HCT116 (cell line): ENCODE results near the gene POP4. TPM values are rescaled to one million over a fixed set of nuclear protein-coding genes. Genes with fewer than 3 reads are reported as not detected.

Experiments
- ATAC-seq: fragments of 200-7000 bp; cut with Tn5 transposase; 2 replicates; pipeline ENCODE4 v1.9.1; 2020; ENCODE audit warnings: mild to moderate bottlenecking, moderate library complexity
- BruUV-seq: library from RNA; stranded (reverse); fragments of 400-500 nt; replicated peaks from 2 replicates; lab custom pipeline; 2021; lab: Mats Ljungman, UMichigan
- CTCF ChIA-PET: fragments of 300-600 bp; sonication (Branson Sonifier 250); formaldehyde crosslinking; loops from one replicate; lab custom pipeline; 2021; ENCODE audit warnings: antibody characterized with exemption; lab: Charles Lee
- POLR2A ChIA-PET: fragments of 300-600, 350-600 bp; sonication (Branson Sonifier 250); formaldehyde crosslinking; loops from one replicate; lab custom pipeline; 2021; ENCODE audit warnings: antibody characterized with exemption; lab: Charles Lee
- RAD21 ChIA-PET, 2 experiments: fragments of 300-600 bp; sonication (Branson Sonifier 250); formaldehyde crosslinking; loops; one replicate each; lab custom pipeline; 2023; ENCODE audit warnings: low total read pairs in 2 of 2; ENCODE audit not compliant: uncharacterized antibody in 2 of 2, unreplicated experiment in 2 of 2, low non-redundant PET in 1 of 2; lab: Charles Lee
- DNase-seq: peaks from one replicate; pipeline ENCODE4 v3.0.0-alpha.2; 2010; ENCODE audit warnings: low read depth, low spot score
- H2AFZ ChIP-seq: fragments of 200-600 bp; shearing (Covaris generic), sonication (generic); 2 replicates; pipeline ENCODE4 v1.6.1; 2017; ENCODE audit warnings: low read depth, mixed run types, mixed read lengths, antibody characterized with exemption, low read length; ENCODE audit not compliant: poor library complexity, severe bottlenecking
- H3K27ac ChIP-seq: 2 replicates; pipeline ENCODE4 v1.5.1; 2012; ENCODE audit warnings: low read depth, low read length
- H3K27me3 ChIP-seq: fragments of 200-600 bp; sonication (generic); 2 replicates; pipeline ENCODE4 v1.6.1; 2016; ENCODE audit warnings: mixed run types, low read length, mixed read lengths; ENCODE audit not compliant: insufficient read depth
- H3K36me3 ChIP-seq, 2 experiments: fragments of 200-500 bp in 1 of 2; fragments of 200-600 bp in 1 of 2; sonication (Bioruptor generic) in 1 of 2; sonication (generic) in 1 of 2; 2 replicates each; pipeline versions ENCODE4 v1.5.1 to v1.6.1; 2014 to 2016; ENCODE audit warnings: low read length in 2 of 2, inconsistent platforms in 1 of 2, mixed read lengths in 1 of 2, mixed run types in 1 of 2; ENCODE audit not compliant: insufficient read depth in 2 of 2, control insufficient read depth in 1 of 2
- H3K4me1 ChIP-seq, 2 experiments: fragments of 200-600 bp in 1 of 2; sonication (generic) in 1 of 2; 2 replicates each; pipeline versions ENCODE4 v1.5.1 to v1.6.1; 2012 to 2017; ENCODE audit warnings: low read length in 2 of 2, inconsistent platforms in 1 of 2, mild to moderate bottlenecking in 1 of 2, mixed read lengths in 1 of 2, mixed run types in 1 of 2, moderate library complexity in 1 of 2; ENCODE audit not compliant: insufficient read depth in 2 of 2, control insufficient read depth in 1 of 2
- H3K4me2 ChIP-seq: fragments of 200-600 bp; sonication (generic); 2 replicates; pipeline ENCODE4 v1.6.1; 2017; ENCODE audit warnings: mixed run types, low read length, mixed read lengths
- H3K4me3 ChIP-seq, 2 experiments: fragments of 200-600 bp in 1 of 2; sonication (generic) in 1 of 2; replicated peaks in 1 of 2; 2 replicates each; pipeline ENCODE4 v1.5.1; 2011 to 2016; ENCODE audit warnings: low read length in 2 of 2, control low read depth in 1 of 2, low read depth in 1 of 2, mild to moderate bottlenecking in 1 of 2, mixed read lengths in 1 of 2, mixed run types in 1 of 2
- H3K79me2 ChIP-seq: fragments of 200-600 bp; sonication (generic); 2 replicates; pipeline ENCODE4 v1.6.1; 2017; ENCODE audit warnings: mild to moderate bottlenecking, mixed run types, low read length, moderate library complexity, mixed read lengths; ENCODE audit not compliant: insufficient read depth
- H3K9ac ChIP-seq: fragments of 200-600 bp; sonication (generic); 2 replicates; pipeline ENCODE4 v1.6.1; 2016; ENCODE audit warnings: low read length, mixed read lengths
- H3K9me2 ChIP-seq: fragments of 200-600 bp; sonication (generic), shearing (Covaris generic); 2 replicates; pipeline ENCODE4 v1.6.1; 2017; ENCODE audit warnings: mixed run types, mild to moderate bottlenecking, moderate library complexity; ENCODE audit not compliant: insufficient read depth
- H3K9me3 ChIP-seq, 2 experiments: fragments of 200-500 bp in 1 of 2; fragments of 200-600 bp in 1 of 2; sonication (Bioruptor generic) in 1 of 2; sonication (generic) in 1 of 2; 2 replicates each; pipeline ENCODE4 v1.6.1; 2014 to 2017; ENCODE audit warnings: low read length in 2 of 2, mixed read lengths in 2 of 2, inconsistent platforms in 1 of 2, low read depth in 1 of 2, mild to moderate bottlenecking in 1 of 2, mixed run types in 1 of 2, moderate library complexity in 1 of 2; ENCODE audit not compliant: control insufficient read depth in 1 of 2, insufficient read depth in 1 of 2
- H4K20me1 ChIP-seq: fragments of 200-600 bp; sonication (generic), shearing (Covaris generic); 2 replicates; pipeline ENCODE4 v1.6.1; 2017; ENCODE audit warnings: mixed run types, mild to moderate bottlenecking, moderate library complexity; ENCODE audit not compliant: insufficient read depth
- ATF3 ChIP-seq: IDR thresholded peaks from 2 replicates; pipeline ENCODE4 v1.6.1; 2012
- CBX3 ChIP-seq: IDR thresholded peaks from 2 replicates; pipeline ENCODE4 v1.6.1; 2012; ENCODE audit warnings: low read depth
- EZH2phosphoT487 ChIP-seq: fragments of 200-600 bp; IDR thresholded peaks from 2 replicates; pipeline ENCODE4 v1.6.1; 2018; ENCODE audit warnings: antibody characterized with exemption, borderline replicate concordance
- REST ChIP-seq: IDR thresholded peaks from 2 replicates; pipeline ENCODE4 v1.6.1; 2012; ENCODE audit warnings: low read depth
- SIN3A ChIP-seq: IDR thresholded peaks from 2 replicates; pipeline ENCODE4 v1.6.1; 2012; ENCODE audit warnings: low read depth
- ZFX ChIP-seq: fragments of 450-650 bp; IDR thresholded peaks from 2 replicates; pipeline ENCODE4 v1.6.1; 2017
- intact Hi-C: fragments of 100-400 bp; cut with micrococcal nuclease; formaldehyde crosslinking; loops from 2 replicates; pipeline ENCODE4 v1.10.0; 2022
- total RNA-seq: library from RNA; stranded (reverse); gene quantifications from one replicate; pipeline ENCODE4 v1.2.1, GENCODE V29; 2021; ENCODE audit not compliant: unreplicated experiment

POP4 gene
- total RNA-seq, 1 experiment from 2014 or later, result 61.2 TPM

- Histone ChIP-seq H3K4me3 (no peak overlapping the region), H3K36me3 (no peaks in the 10 kb centered on the region), H3K9me3 (no peaks in the 10 kb centered on the region), H3K27ac (no peak overlapping the region), H3K9ac (no peak overlapping the region), H3K4me2 (no peak overlapping the region), H3K79me2 (no peaks in the 10 kb centered on the region), H3K4me1 (no peaks in the 10 kb centered on the region), H3K9me2 (no peaks in the 10 kb centered on the region), H3K27me3 (peaks cover 59% of the 10 kb centered on the region), H2AFZ (no peak overlapping the region), H4K20me1 (no peaks in the 10 kb centered on the region)
- intact Hi-C loops, result no loop called here
- TF ChIP-seq EZH2phosphoT487 (no peak), ZFX (no peak), CBX3 (no peak), REST (no peak), ATF3 (no peak), SIN3A (no peak)
- DNase-seq, result no peak
- POLR2A ChIA-PET, result no interaction called here
- CTCF ChIA-PET, result no interaction called here
- RAD21 ChIA-PET, result no interaction called here
- no peak for ATAC-seq
- BruUV-seq, result no TSS peak
These were observed 26.7 kb upstream of the POP4 start for GRCh38 chr19:29579308-29579910.
